ENCODE measurements around the gene UBE2H.

DNA sequence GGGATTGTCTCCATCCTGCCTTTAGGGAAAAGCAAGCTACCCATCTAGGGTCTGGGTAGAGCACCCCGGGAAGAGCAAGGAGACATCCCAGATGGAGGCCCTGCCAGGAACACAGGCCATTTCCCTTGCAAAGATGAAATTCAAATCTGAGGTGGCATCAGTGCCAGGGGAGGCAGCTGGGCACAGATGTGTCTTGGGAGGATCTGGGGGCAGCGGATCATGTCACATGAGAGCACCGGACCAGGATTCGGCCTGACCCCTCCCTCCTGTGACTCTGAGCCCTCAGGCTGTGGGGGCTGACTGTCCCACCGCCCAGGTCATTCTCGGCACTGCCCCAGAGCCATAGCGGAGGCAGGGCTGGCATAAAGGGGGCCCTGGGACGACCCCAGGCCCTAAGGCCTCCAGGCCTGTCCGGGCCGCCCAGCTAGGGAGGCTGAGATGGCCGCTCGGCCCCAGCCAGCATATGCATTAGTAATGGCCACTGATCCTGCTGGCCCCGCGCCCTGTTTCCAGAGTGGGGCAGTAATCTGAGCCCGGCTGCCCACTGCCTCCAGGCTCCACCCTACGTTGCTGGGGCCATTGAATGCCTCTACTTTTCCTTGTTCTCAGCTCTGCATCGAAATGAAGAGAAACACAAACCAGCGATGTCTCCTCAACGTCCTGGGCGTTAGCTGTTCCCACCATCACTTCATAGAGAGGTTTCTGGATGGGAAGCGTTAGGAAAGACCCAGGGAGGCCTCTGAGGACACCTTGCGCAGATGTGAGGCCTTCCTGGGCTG lies 148.5 kb downstream of the UBE2H start:
- TF ChIP-seq, protein P1, sequence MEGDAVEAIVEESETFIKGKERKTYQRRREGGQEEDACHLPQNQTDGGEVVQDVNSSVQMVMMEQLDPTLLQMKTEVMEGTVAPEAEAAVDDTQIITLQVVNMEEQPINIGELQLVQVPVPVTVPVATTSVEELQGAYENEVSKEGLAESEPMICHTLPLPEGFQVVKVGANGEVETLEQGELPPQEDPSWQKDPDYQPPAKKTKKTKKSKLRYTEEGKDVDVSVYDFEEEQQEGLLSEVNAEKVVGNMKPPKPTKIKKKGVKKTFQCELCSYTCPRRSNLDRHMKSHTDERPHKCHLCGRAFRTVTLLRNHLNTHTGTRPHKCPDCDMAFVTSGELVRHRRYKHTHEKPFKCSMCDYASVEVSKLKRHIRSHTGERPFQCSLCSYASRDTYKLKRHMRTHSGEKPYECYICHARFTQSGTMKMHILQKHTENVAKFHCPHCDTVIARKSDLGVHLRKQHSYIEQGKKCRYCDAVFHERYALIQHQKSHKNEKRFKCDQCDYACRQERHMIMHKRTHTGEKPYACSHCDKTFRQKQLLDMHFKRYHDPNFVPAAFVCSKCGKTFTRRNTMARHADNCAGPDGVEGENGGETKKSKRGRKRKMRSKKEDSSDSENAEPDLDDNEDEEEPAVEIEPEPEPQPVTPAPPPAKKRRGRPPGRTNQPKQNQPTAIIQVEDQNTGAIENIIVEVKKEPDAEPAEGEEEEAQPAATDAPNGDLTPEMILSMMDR (IDR thresholded peaks at IDR 0.05 in 8 of 11, conservative IDR thresholded peaks at IDR 0.05 in 3 of 11), result no peak
- TF ChIP-seq POLR2A (IDR thresholded peaks at IDR 0.05), result no peak

Measured in spleen (tissue), 7 donors.